K562 (cell line): ENCODE measurements around the gene WTAP. TPM values are rescaled to one million over a fixed set of nuclear protein-coding genes. Genes with fewer than 3 reads are reported as not detected.

Source experiments
- BACH1 ChIP-seq: fragments of 200-800 bp; sonication (Bioruptor generic); IDR thresholded peaks from 2 replicates; pipeline ENCODE4 v1.6.1; 2016; ENCODE audit warnings: missing genetic modification characterization, missing compliant biosample characterization
- CBX2 ChIP-seq: fragments of 200-600 bp; sonication (generic); IDR thresholded peaks from one replicate; pipeline ENCODE4 v1.6.1; 2012; ENCODE audit warnings: mild to moderate bottlenecking, low read length, inconsistent platforms; ENCODE audit not compliant: insufficient read depth, poor library complexity, severe bottlenecking
- CEBPG ChIP-seq, 3 experiments: fragments of 200-800 bp in 1 of 3; sonication (Bioruptor generic) in 1 of 3; sonication (generic) in 1 of 3; formaldehyde crosslinking in 1 of 3; IDR thresholded peaks in 2 of 3; conservative IDR thresholded peaks in 1 of 3; 2 replicates each; pipeline versions ENCODE4 v1.6.1 to v1.8.0; 2016 to 2022; ENCODE audit warnings: missing compliant biosample characterization in 2 of 3, missing genetic modification characterization in 2 of 3, mild to moderate bottlenecking in 1 of 3, missing genetic modification reagents in 1 of 3
- CTCF ChIP-seq, 3 experiments: IDR thresholded peaks in 2 of 3; conservative IDR thresholded peaks in 1 of 3; 2 replicates each; pipeline ENCODE4 v1.5.1; 2011 to 2012; ENCODE audit warnings: low read length in 3 of 3, mild to moderate bottlenecking in 3 of 3, control low read depth in 2 of 3, improper control_type of control experiment in 1 of 3, inconsistent platforms in 1 of 3, low read depth in 1 of 3, mixed read lengths in 1 of 3, moderate library complexity in 1 of 3; ENCODE audit not compliant: insufficient read depth in 2 of 3
- HCFC1 ChIP-seq: IDR thresholded peaks from 2 replicates; pipeline ENCODE4 v1.6.1; 2012; ENCODE audit warnings: low read depth, low read length, improper control_type of control experiment
- HDAC2 ChIP-seq: fragments of 450-650 bp; IDR thresholded peaks from 2 replicates; pipeline ENCODE4 v1.6.1; 2016; ENCODE audit warnings: mild to moderate bottlenecking
- HINFP ChIP-seq: fragments of 450-650 bp; conservative IDR thresholded peaks from 2 replicates; pipeline ENCODE4 v1.6.1; 2016; ENCODE audit warnings: missing genetic modification characterization, low read depth, mild to moderate bottlenecking, control low read depth, missing compliant biosample characterization
- L3MBTL2 ChIP-seq: fragments of 450-650 bp; IDR thresholded peaks from 2 replicates; pipeline ENCODE4 v1.6.1; 2016; ENCODE audit warnings: mild to moderate bottlenecking, moderate library complexity
- NFYB ChIP-seq: IDR thresholded peaks from 2 replicates; pipeline ENCODE4 v1.6.1; 2011; ENCODE audit warnings: mild to moderate bottlenecking, moderate library complexity; ENCODE audit not compliant: insufficient read length; ENCODE audit errors: extremely low read depth
- PTBP1 ChIP-seq: fragments of 200-400 bp; formaldehyde crosslinking; IDR thresholded peaks from 2 replicates; pipeline ENCODE4 v1.6.1; 2017; ENCODE audit warnings: low read depth, low read length
- THAP12 ChIP-seq: fragments of 250-450 bp; sonication (Bioruptor Pico); IDR thresholded peaks from 2 replicates; pipeline ENCODE4 v1.9.0; 2021; ENCODE audit warnings: mild to moderate bottlenecking, inconsistent platforms
- TRIM24 ChIP-seq, 2 experiments: fragments of 450-650 bp; IDR thresholded peaks; 2 replicates each; pipeline ENCODE4 v1.6.1; 2016
- TSC22D4 ChIP-seq: fragments of 450-650 bp; IDR thresholded peaks from 2 replicates; pipeline ENCODE4 v1.6.1; 2016; ENCODE audit warnings: missing genetic modification characterization, missing biosample characterization, control low read depth
- VEZF1 ChIP-seq: fragments of 200-800 bp; sonication (Bioruptor generic); IDR thresholded peaks from 2 replicates; pipeline ENCODE4 v1.6.1; 2017; ENCODE audit warnings: missing genetic modification characterization, missing compliant biosample characterization
- ZNF395 ChIP-seq: fragments of 200-800 bp; sonication (Bioruptor generic); IDR thresholded peaks from 2 replicates; pipeline ENCODE4 v1.6.1; 2017; ENCODE audit warnings: missing genetic modification characterization, missing compliant biosample characterization
- ZNF444 ChIP-seq: fragments of 250-450 bp; sonication (Bioruptor Pico); IDR thresholded peaks from 2 replicates; pipeline ENCODE4 v1.4.0; 2020; ENCODE audit warnings: mild to moderate bottlenecking, moderate library complexity
- ZNF696 ChIP-seq: fragments of 250-450 bp; sonication (Bioruptor Pico); conservative IDR thresholded peaks from 2 replicates; pipeline ENCODE4 v1.4.0; 2020; ENCODE audit warnings: mild to moderate bottlenecking, moderate library complexity
- polyA plus RNA-seq, 8 experiments: library from polyadenylated mRNA; depleted of rRNA in 4 of 8; stranded (reverse) in 5 of 8; unstranded in 3 of 8; fragments of >200 nt; fragmentation: Nextera tagmentation in 2 of 8; fragmentation: Illumina TruSeq in 1 of 8; extraction: Ambion mirVana in 2 of 8; extraction: Trizol in 1 of 8; gene quantifications; 2 replicates each; pipeline versions ENCODE4 v1.2.1 to v1.2.3, GENCODE V29; 2011 to 2014; ENCODE audit warnings: inconsistent platforms in 1 of 8, missing spikeins in 1 of 8
- total RNA-seq, 7 experiments: library from RNA; depleted of rRNA in 6 of 7; stranded (reverse); fragments of >200 nt in 6 of 7; fragmentation: Illumina TruSeq in 2 of 7; extraction: Trizol in 2 of 7; gene quantifications; 2 replicates each; pipeline versions ENCODE4 v1.2.1 to v1.2.3, GENCODE V29; 2011 to 2021; ENCODE audit warnings: low replicate concordance in 1 of 7

WTAP gene
- total and polyA plus RNA-seq, 9 of the 15 experiments (the other 6 are each of a cell fraction or from before 2014, with no cell fraction given) = 52.4 to 156 (median 110) TPM

GRCh38 chr6:159716247-159717096, 10.8 kb upstream of the WTAP start (continued):
- peak; percentile 19; the same call in 1 of the 2 replicates for TF ChIP-seq VEZF1 (CRISPR knock-in tag)
- peak in 2 of 3 experiments; percentile 4 to 41; a peak in 1 of 6 replicates for TF ChIP-seq CTCF (IDR thresholded peaks at IDR 0.05 in 2 of 3, conservative IDR thresholded peaks at IDR 0.05 in 1 of 3; ENCODE audit: insufficient read depth in 2 of 3, low read depth in 1 of 3, low read length in 3 of 3)
- no peak for TF ChIP-seq ZNF696 (CRISPR knock-in tag)
- peak; percentile 39; the same call in 1 of the 2 replicates for TF ChIP-seq CEBPG (CRISPR knock-in tag; IDR thresholded peaks at IDR 0.05)
- TF ChIP-seq CEBPG (tag; conservative IDR thresholded peaks at IDR 0.05 in 1 of 2, IDR thresholded peaks at IDR 0.05 in 1 of 2) = peak; percentile 95 to 96
- no peak for TF ChIP-seq THAP12
- no peak for TF ChIP-seq ZNF444 (CRISPR knock-in tag)
- no peak for TF ChIP-seq HCFC1
- peak; percentile 41; the same call in 1 of the 2 replicates for TF ChIP-seq ZNF395 (CRISPR knock-in tag)
- TF ChIP-seq PTBP1 = no peak
- TF ChIP-seq CBX2 = no peak
- 0 out of 2 replicates have a peak, but pooled peaks have one; percentile 14 for TF ChIP-seq HDAC2
- no peak for TF ChIP-seq HINFP (tag)
- 0 out of 4 replicates have a peak, but pooled peaks of 1 of the 2 experiments have one; percentile 47 for TF ChIP-seq TRIM24 (IDR thresholded peaks at IDR 0.05)
- no peak for TF ChIP-seq TSC22D4 (tag)
- no peak for TF ChIP-seq NFYB
- 0 out of 2 replicates have a peak, but pooled peaks have one; percentile 17 for TF ChIP-seq L3MBTL2
- TF ChIP-seq BACH1 (tag) = peak; percentile 62; the same call in 1 of the 2 replicates
